ENCODE measurements around the gene DISP2. TPM values are rescaled to one million over a fixed set of nuclear protein-coding genes. Genes with fewer than 3 reads are reported as not detected.

DISP2 gene
- total and polyA plus RNA-seq, 2 experiments from 2014 or later, result 1.3 to 2.2 TPM

GRCh38 chr15:40335938-40336743 is 21.9 kb upstream of the DISP2 start:
- TF ChIP-seq EZH2 (IDR thresholded peaks at IDR 0.05; ENCODE audit: low read depth, unreplicated experiment), result no peak
- no peak for TF ChIP-seq REST (IDR thresholded peaks at IDR 0.05; ENCODE audit: unreplicated experiment)
- no peak for TF ChIP-seq ZNF331 (CRISPR knock-in tag; IDR thresholded peaks at IDR 0.05; ENCODE audit: low read depth)
- ATAC-seq (no peak), DNase-seq (ENCODE audit: low spot score) (no peak)
- no peaks in the 10 kb centered on the region for H3K27me3 ChIP-seq (ENCODE audit: insufficient read depth)
- H3K27ac ChIP-seq (ENCODE audit: low read depth), result no peak overlapping the region
- no peak overlapping the region for H3K4me2 ChIP-seq
- Mint-ChIP-seq H3K36me3 (ENCODE audit: low read depth) (peaks cover 4% of the 10 kb centered on the region; the same call in 1 of the 3 replicates), H3K4me1 (peaks cover 42% of the 10 kb centered on the region), H3K4me3 (no peak overlapping the region), H3K27me3 (ENCODE audit: insufficient read depth, low read depth, poor library complexity) (peaks cover 20% of the 10 kb centered on the region), H3K9me3 (no peaks in the 10 kb centered on the region), H3K27ac (no peak overlapping the region)
- H3K79me2 ChIP-seq (replicated peaks; ENCODE audit: insufficient read depth), result no peaks in the 10 kb centered on the region
- H3K9me2 ChIP-seq (ENCODE audit: insufficient read depth), result 0 out of 2 replicates have a peak, but pooled peaks cover 2% of the 10 kb centered on the region
- H2AFZ ChIP-seq, result no peak overlapping the region
- H3K4me3 ChIP-seq, result no peak overlapping the region
- H3K36me3 ChIP-seq (ENCODE audit: insufficient read depth), result no peaks in the 10 kb centered on the region
- no peaks in the 10 kb centered on the region for H4K20me1 ChIP-seq (replicated peaks; ENCODE audit: insufficient read depth)
- H3F3A ChIP-seq (replicated peaks; ENCODE audit: low read depth), result 0 out of 2 replicates have a peak, but pooled peaks cover 4% of the 10 kb centered on the region
- peaks cover 4% of the 10 kb centered on the region; the same call in 1 of the 2 replicates for H3K4me1 ChIP-seq (ENCODE audit: insufficient read depth)

- H3K4me3 ChIP-seq, result no peak overlapping the region
- H3K36me3 ChIP-seq (ENCODE audit: insufficient read depth), result no peaks in the 10 kb centered on the region
- no peak overlapping the region for H2AFZ ChIP-seq
- Mint-ChIP-seq H3K4me1 (peaks cover 44% of the 10 kb centered on the region), H3K36me3 (ENCODE audit: low read depth) (peaks cover 4% of the 10 kb centered on the region; the same call in 1 of the 3 replicates), H3K9me3 (no peaks in the 10 kb centered on the region), H3K27me3 (ENCODE audit: insufficient read depth, low read depth, poor library complexity) (peaks cover 20% of the 10 kb centered on the region), H3K4me3 (no peak overlapping the region; the same call in 2 of the 3 replicates), H3K27ac (no peak overlapping the region)
- 0 out of 2 replicates have a peak, but pooled peaks cover 4% of the 10 kb centered on the region for H3F3A ChIP-seq (replicated peaks; ENCODE audit: low read depth)
- ATAC-seq, result peak; percentile 30
- peaks cover 4% of the 10 kb centered on the region; the same call in 1 of the 2 replicates for H3K4me1 ChIP-seq (ENCODE audit: insufficient read depth)
- 0 out of 2 replicates have a peak, but pooled peaks cover 2% of the 10 kb centered on the region for H3K9me2 ChIP-seq (ENCODE audit: insufficient read depth)
- no peaks in the 10 kb centered on the region for H3K79me2 ChIP-seq (replicated peaks; ENCODE audit: insufficient read depth)
- peak; percentile 72 for DNase-seq (ENCODE audit: low spot score)
- no peaks in the 10 kb centered on the region for H4K20me1 ChIP-seq (replicated peaks; ENCODE audit: insufficient read depth)
- no peak overlapping the region for H3K4me2 ChIP-seq
- H3K27me3 ChIP-seq (ENCODE audit: insufficient read depth), result no peaks in the 10 kb centered on the region
- TF ChIP-seq ZNF331 (CRISPR knock-in tag; IDR thresholded peaks at IDR 0.05; ENCODE audit: low read depth), result no peak
- peak; percentile 56 to 78 for TF ChIP-seq CTCF (conservative IDR thresholded peaks at IDR 0.05; ENCODE audit: low read depth in 2 of 2)
- H3K27ac ChIP-seq (ENCODE audit: low read depth), result no peak overlapping the region
Observed at GRCh38 chr15:40336744-40337122, 21.3 kb upstream of the DISP2 start.

Measured in GM23338 (cell line).